ENCODE data around the gene CCND1.

The CCND1 gene

GRCh38 chr11:69640260-69640994, 529 bp upstream of the CCND1 start:
- Histone ChIP-seq H2AFZ (ENCODE audit: low read depth) (no peak overlapping the region), H3K4me3 (IDR thresholded peaks at IDR 0.05; ENCODE audit: insufficient read depth, low read depth, low read length) (no peak overlapping the region), H3K9ac (no peak overlapping the region), H3K4me2 (no peak overlapping the region; the same call in 1 of the 2 replicates), H4K20me1 (ENCODE audit: insufficient read depth) (no peaks in the 10 kb centered on the region), H3K79me2 (ENCODE audit: insufficient read depth, low read depth) (no peaks in the 10 kb centered on the region), H3K4me1 (ENCODE audit: low read depth, poor library complexity, severe bottlenecking) (no peaks in the 10 kb centered on the region), H3K36me3 (ENCODE audit: insufficient read depth) (no peaks in the 10 kb centered on the region), H3K27me3 (ENCODE audit: insufficient read depth, low read depth) (peaks cover 45% of the 10 kb centered on the region), H3K27ac (no peak overlapping the region)
- TF ChIP-seq, protein P1, sequence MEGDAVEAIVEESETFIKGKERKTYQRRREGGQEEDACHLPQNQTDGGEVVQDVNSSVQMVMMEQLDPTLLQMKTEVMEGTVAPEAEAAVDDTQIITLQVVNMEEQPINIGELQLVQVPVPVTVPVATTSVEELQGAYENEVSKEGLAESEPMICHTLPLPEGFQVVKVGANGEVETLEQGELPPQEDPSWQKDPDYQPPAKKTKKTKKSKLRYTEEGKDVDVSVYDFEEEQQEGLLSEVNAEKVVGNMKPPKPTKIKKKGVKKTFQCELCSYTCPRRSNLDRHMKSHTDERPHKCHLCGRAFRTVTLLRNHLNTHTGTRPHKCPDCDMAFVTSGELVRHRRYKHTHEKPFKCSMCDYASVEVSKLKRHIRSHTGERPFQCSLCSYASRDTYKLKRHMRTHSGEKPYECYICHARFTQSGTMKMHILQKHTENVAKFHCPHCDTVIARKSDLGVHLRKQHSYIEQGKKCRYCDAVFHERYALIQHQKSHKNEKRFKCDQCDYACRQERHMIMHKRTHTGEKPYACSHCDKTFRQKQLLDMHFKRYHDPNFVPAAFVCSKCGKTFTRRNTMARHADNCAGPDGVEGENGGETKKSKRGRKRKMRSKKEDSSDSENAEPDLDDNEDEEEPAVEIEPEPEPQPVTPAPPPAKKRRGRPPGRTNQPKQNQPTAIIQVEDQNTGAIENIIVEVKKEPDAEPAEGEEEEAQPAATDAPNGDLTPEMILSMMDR (conservative IDR thresholded peaks at IDR 0.05; ENCODE audit: low read depth, low read length) = no peak

GRCh38 chr11:69641681-69642548, 959 bp downstream of the CCND1 start:
- Histone ChIP-seq H3K27me3 (ENCODE audit: insufficient read depth, low read depth) (peaks cover 51% of the 10 kb centered on the region), H3K79me2 (ENCODE audit: insufficient read depth, low read depth) (no peaks in the 10 kb centered on the region), H3K36me3 (ENCODE audit: insufficient read depth) (no peaks in the 10 kb centered on the region), H4K20me1 (ENCODE audit: insufficient read depth) (no peaks in the 10 kb centered on the region), H3K9ac (no peak overlapping the region), H3K4me3 (IDR thresholded peaks at IDR 0.05; ENCODE audit: insufficient read depth, low read depth, low read length) (no peak overlapping the region), H3K4me1 (ENCODE audit: low read depth, poor library complexity, severe bottlenecking) (no peaks in the 10 kb centered on the region), H2AFZ (ENCODE audit: low read depth) (no peak overlapping the region; the same call in 1 of the 2 replicates), H3K27ac (no peak overlapping the region), H3K4me2 (peak overlapping the region; percentile 76; the same call in 1 of the 2 replicates)
- TF ChIP-seq, protein P1 (conservative IDR thresholded peaks at IDR 0.05; ENCODE audit: low read depth, low read length) = no peak

DNA sequence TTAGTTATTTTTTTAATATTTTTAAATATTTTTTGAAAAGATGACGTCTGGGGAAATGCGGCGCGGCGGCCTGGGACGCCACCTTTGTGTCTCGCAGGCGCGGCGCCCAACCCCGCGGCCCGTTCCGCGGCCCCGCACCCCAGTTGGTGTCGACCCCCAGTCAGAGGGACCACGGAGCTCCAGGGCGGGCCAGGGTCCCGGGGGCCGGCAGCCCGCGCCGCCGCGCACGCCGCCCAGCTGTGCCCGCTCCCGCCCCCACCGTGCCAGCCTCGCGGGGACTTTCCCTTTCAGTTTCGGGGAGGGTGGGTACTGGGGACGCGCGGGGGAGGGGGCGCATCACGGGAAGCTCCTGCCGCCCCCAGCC, 1.6 kb downstream of the CCND1 start:
- no peaks in the 10 kb centered on the region for H3K79me2 ChIP-seq (ENCODE audit: insufficient read depth, low read depth)

DNA sequence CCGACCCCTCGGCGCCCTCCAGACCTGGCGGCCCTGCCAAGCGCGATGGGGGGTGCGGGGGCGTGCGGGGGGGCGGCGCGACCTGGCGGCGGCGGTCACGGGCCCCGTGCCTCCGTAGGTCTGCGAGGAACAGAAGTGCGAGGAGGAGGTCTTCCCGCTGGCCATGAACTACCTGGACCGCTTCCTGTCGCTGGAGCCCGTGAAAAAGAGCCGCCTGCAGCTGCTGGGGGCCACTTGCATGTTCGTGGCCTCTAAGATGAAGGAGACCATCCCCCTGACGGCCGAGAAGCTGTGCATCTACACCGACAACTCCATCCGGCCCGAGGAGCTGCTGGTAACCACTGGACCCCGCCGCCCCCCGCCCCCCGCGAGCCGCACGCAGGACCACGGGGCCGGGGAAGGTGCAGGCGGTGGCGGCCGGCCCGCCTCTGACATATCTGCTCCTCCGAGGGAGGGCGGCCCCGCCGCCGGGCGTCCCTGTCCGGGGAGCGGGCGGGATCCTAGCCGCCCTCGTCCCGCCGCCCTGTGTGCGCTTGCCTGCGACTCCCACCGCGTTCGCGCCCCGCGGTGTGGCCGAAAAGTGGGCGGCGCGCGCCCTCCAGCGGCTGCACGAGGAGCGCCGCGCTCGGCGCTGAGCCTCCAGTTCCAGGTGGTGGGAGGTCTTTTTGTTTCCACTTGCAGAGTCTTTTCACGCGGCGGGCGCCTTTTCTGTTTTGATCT, 2.1 kb downstream of the CCND1 start:
- Histone ChIP-seq H3K4me2 (peak overlapping the region; percentile 76), H2AFZ (ENCODE audit: low read depth) (peak overlapping the region; percentile 78), H3K4me3 (IDR thresholded peaks at IDR 0.05; ENCODE audit: insufficient read depth, low read depth, low read length) (no peak overlapping the region), H3K36me3 (ENCODE audit: insufficient read depth) (no peaks in the 10 kb centered on the region), H3K27me3 (ENCODE audit: insufficient read depth, low read depth) (peaks cover 63% of the 10 kb centered on the region), H3K4me1 (ENCODE audit: low read depth, poor library complexity, severe bottlenecking) (no peaks in the 10 kb centered on the region), H3K27ac (no peak overlapping the region), H3K79me2 (ENCODE audit: insufficient read depth, low read depth) (no peaks in the 10 kb centered on the region), H3K9ac (no peak overlapping the region), H4K20me1 (ENCODE audit: insufficient read depth) (no peaks in the 10 kb centered on the region)
- TF ChIP-seq, protein P1 (conservative IDR thresholded peaks at IDR 0.05; ENCODE audit: low read depth, low read length) = peak; percentile 73

More for the DNA sequence above, 1.6 kb downstream of the CCND1 start:
- peak overlapping the region; percentile 76 for H3K4me2 ChIP-seq
- TF ChIP-seq, protein P1 (conservative IDR thresholded peaks at IDR 0.05; ENCODE audit: low read depth, low read length) = no peak
- no peak overlapping the region for H3K4me3 ChIP-seq (IDR thresholded peaks at IDR 0.05; ENCODE audit: insufficient read depth, low read depth, low read length)
- H3K27me3 ChIP-seq (ENCODE audit: insufficient read depth, low read depth) = peaks cover 57% of the 10 kb centered on the region
- no peak overlapping the region for H3K9ac ChIP-seq
- H3K36me3 ChIP-seq (ENCODE audit: insufficient read depth) = no peaks in the 10 kb centered on the region
- H3K4me1 ChIP-seq (ENCODE audit: low read depth, poor library complexity, severe bottlenecking) = no peaks in the 10 kb centered on the region
- no peak overlapping the region for H3K27ac ChIP-seq
- H2AFZ ChIP-seq (ENCODE audit: low read depth) = peak overlapping the region; percentile 78
- H4K20me1 ChIP-seq (ENCODE audit: insufficient read depth) = no peaks in the 10 kb centered on the region

All from KMS-11 (cell line).